GM06990 (cell line): Measurements from ENCODE around the gene GPR83.

Experiments used
- DNase-seq: peaks from one replicate; pipeline ENCODE4 v3.0.0-alpha.2; 2011; ENCODE audit not compliant: insufficient read length; ENCODE audit errors: extremely low read depth
- H3K27me3 ChIP-seq: replicated peaks from 2 replicates; pipeline ENCODE4 v1.6.0; 2011; ENCODE audit warnings: low read length; ENCODE audit not compliant: control insufficient read depth, insufficient read depth
- H3K36me3 ChIP-seq: 2 replicates; pipeline ENCODE4 v1.5.1; 2011; ENCODE audit warnings: low read length; ENCODE audit not compliant: control insufficient read depth, insufficient read depth
- H3K4me3 ChIP-seq: replicated peaks from 2 replicates; pipeline ENCODE4 v1.5.1; 2011; ENCODE audit warnings: low read depth, mild to moderate bottlenecking, control low read depth, low read length
- TF ChIP-seq, protein P1 (sequence below): IDR thresholded peaks from 2 replicates; pipeline ENCODE4 v1.5.1; 2011; ENCODE audit warnings: low read length, control low read depth, mild to moderate bottlenecking, inconsistent platforms; ENCODE audit not compliant: insufficient read depth, poor library complexity, severe bottlenecking

Gene GPR83

DNA sequence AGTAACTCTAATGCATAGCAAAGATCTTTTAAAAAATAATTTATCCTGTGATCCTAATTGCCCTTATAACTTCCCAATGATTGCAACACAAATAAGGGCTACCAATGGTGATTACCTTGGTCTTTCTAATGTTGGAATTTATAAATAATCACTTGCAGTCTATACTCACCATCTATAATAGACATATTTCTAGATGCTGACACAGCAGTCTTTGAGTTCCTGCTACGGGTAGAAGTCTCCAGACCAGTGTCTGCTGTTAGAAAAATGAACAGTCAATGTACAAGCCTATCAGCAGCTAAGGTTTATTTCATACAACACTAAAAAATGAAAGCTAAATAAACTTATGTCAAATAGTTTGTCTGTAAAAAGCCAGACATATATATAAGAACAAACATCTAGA is 44.4 kb upstream of the GPR83 start:
- Histone ChIP-seq H3K27me3 (no peaks in the 10 kb centered on the region), H3K36me3 (no peaks in the 10 kb centered on the region; the same call in none of the 2 replicates), H3K4me3 (no peak overlapping the region)
- no peak for DNase-seq
- TF ChIP-seq, protein P1, sequence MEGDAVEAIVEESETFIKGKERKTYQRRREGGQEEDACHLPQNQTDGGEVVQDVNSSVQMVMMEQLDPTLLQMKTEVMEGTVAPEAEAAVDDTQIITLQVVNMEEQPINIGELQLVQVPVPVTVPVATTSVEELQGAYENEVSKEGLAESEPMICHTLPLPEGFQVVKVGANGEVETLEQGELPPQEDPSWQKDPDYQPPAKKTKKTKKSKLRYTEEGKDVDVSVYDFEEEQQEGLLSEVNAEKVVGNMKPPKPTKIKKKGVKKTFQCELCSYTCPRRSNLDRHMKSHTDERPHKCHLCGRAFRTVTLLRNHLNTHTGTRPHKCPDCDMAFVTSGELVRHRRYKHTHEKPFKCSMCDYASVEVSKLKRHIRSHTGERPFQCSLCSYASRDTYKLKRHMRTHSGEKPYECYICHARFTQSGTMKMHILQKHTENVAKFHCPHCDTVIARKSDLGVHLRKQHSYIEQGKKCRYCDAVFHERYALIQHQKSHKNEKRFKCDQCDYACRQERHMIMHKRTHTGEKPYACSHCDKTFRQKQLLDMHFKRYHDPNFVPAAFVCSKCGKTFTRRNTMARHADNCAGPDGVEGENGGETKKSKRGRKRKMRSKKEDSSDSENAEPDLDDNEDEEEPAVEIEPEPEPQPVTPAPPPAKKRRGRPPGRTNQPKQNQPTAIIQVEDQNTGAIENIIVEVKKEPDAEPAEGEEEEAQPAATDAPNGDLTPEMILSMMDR, result no peak

DNA sequence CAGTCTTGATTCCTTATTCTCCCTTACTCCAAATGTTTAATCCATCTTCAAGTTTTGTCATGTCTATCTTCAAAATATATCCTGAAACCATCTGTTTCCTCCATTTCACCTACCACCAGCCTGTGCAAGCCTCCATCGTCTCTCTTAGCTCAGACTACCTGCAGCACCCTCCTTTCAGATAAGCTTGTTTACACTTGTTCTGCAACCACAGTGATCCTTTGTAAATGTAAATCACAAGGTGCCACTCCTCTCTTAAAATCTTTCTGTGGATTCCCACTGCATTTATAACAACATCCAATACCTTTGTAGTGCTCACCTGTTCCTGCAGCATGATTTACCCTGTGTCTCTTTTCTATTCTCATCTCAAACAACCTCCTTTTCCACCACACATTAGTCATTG is 31.8 kb upstream of the GPR83 start:
- DNase-seq, result no peak
- no peak overlapping the region for H3K4me3 ChIP-seq
- TF ChIP-seq, protein P1, result no peak
- H3K27me3 ChIP-seq, result no peaks in the 10 kb centered on the region
- peaks cover 4% of the 10 kb centered on the region for H3K36me3 ChIP-seq

DNA sequence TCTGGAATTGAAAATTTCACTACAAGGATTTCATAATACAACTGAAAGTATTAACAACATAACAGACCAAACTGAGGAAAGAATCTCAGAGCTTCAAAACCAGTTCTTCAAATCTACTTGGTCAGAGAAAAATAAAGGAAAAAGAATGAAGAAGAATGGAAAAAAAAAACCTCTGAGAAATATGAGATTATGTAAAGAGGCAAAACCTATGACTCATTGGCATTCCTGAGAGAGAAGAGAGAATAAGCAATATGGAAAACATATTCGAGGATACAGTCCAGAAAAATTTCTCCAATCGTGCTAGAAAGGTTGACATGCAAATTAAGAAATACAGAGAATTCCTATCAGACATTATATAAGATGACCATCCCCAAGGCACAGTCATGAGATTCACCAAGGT is 23.4 kb upstream of the GPR83 start:
- Histone ChIP-seq H3K36me3 (peaks cover 8% of the 10 kb centered on the region), H3K27me3 (no peaks in the 10 kb centered on the region), H3K4me3 (no peak overlapping the region)
- DNase-seq, result no peak
- TF ChIP-seq, protein P1, result no peak

DNA sequence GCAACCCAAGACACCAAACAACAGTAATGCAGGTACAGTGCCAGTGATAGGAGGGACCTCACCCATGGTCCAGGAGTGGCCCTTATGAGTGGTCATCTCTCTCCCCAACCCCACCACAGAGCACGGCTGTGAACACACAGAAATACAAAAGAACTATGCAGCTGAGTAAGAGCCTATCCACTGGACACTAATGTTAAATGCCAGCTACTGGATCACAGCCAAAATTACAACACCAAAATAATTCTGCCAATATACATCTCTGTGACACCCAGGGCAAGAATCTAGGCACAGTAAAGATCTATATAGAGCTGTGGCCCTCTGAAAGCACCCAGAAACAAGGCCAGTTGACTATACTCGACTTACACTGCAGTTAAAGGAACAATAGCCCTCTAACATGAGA is 22.8 kb upstream of the GPR83 start:
- TF ChIP-seq, protein P1, result no peak
- DNase-seq, result no peak
- no peaks in the 10 kb centered on the region for H3K27me3 ChIP-seq
- no peak overlapping the region for H3K4me3 ChIP-seq
- H3K36me3 ChIP-seq, result peaks cover 6% of the 10 kb centered on the region

DNA sequence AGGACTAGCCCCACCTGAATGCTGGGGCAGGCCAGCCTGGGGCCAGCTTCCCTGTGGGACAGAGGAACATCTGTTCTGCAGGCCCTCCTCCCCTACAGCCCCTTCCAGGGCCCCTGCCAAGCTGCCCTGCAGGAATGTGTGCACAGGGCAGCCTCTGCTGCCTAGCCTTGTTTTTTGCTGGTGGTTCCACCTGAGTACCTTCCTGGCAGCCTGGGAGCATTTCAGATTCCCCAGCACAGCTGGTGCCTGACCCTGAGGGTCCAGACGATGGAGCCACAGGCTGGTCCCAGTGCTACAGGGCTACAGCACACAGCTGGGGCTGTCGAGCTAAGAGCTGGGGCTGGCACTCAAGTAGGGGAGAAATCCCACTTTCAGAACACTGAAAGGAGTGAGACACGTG is 22.3 kb upstream of the GPR83 start:
- Histone ChIP-seq H3K27me3 (no peaks in the 10 kb centered on the region), H3K36me3 (peaks cover 6% of the 10 kb centered on the region), H3K4me3 (no peak overlapping the region)
- TF ChIP-seq, protein P1, result no peak
- DNase-seq, result no peak

DNA sequence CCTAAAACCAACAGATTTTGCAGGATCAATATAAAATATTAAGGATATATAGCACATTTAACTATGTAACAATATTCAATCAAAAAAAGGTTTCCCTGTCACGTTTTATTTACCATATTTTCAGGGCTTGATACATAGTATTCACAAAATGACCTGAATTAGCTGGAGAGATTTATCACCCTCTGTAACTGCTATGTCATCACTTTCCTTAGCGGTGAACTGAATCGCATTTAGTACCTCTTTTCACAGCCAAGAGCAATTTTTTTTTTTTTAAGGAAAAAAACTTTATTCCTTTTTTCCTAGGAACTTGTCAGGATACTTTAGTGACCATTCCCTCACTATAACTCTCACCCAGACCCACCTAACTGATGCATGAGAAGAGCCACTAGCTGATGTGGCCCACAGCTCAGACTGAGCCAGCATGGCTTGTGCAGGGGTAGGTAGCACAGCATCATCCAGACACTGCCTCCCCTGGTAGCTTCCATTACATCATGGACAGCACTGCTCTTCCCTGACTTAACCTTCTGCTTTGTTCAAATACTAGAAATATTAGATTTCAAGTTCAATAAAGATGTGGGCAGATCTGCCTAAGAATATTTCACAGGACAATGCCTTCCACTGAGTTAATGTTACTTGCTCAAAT is 17.0 kb upstream of the GPR83 start:
- Histone ChIP-seq H3K4me3 (no peak overlapping the region), H3K27me3 (no peaks in the 10 kb centered on the region), H3K36me3 (peaks cover 1% of the 10 kb centered on the region)
- TF ChIP-seq, protein P1, result no peak
- DNase-seq, result no peak
